Measurements from ENCODE around the gene PDHX.

GRCh38 chr11:35015621-35016387 lies 99.4 kb downstream of the PDHX start:
- TF ChIP-seq EP300 (IDR thresholded peaks at IDR 0.05; ENCODE audit: borderline replicate concordance) = no peak
- TF ChIP-seq REST (IDR thresholded peaks at IDR 0.05; ENCODE audit: low read depth) = no peak
- TF ChIP-seq YY1 (IDR thresholded peaks at IDR 0.05; ENCODE audit: low read depth) = no peak
- TF ChIP-seq FOXM1 (IDR thresholded peaks at IDR 0.05; ENCODE audit: borderline replicate concordance, low read depth) = no peak
- no peak for TF ChIP-seq CEBPB (IDR thresholded peaks at IDR 0.05)
- TF ChIP-seq TEAD4 (IDR thresholded peaks at IDR 0.05) = no peak
- TF ChIP-seq MAX (IDR thresholded peaks at IDR 0.05) = no peak
- TF ChIP-seq CREB1 (IDR thresholded peaks at IDR 0.05; ENCODE audit: low read depth) = no peak

All from Ishikawa (cell line).